Kidney (tissue), 14 donors: ENCODE data around the gene NARS2. TPM values are rescaled to one million over a fixed set of nuclear protein-coding genes. Genes with fewer than 3 reads are reported as not detected.

Experiments used
- DNase-seq, 5 donors: peaks; one replicate each; pipeline ENCODE4 v3.0.0-alpha.2; 2013 to 2020
- FAIRE-seq: peaks from 2 replicates; lab custom pipeline; 2012; peaks lifted over from hg19 to GRCh38; lab: Jason Lieb, UNC
- H3K27ac ChIP-seq, 2 donors: one replicate each; pipeline ENCODE4 v1.7.0; 2013; ENCODE audit warnings: low read depth in 2 of 2, low read length in 2 of 2, inconsistent platforms in 1 of 2
- H3K27me3 ChIP-seq: one replicate; pipeline ENCODE4 v1.7.1; 2013; ENCODE audit warnings: low read length, inconsistent platforms; ENCODE audit not compliant: control insufficient read depth, insufficient read depth
- H3K36me3 ChIP-seq, 3 donors: one replicate each; pipeline versions ENCODE4 v1.7.0 to v1.7.1; 2013; ENCODE audit warnings: low read length in 3 of 3, control low read depth in 1 of 3, inconsistent platforms in 1 of 3; ENCODE audit not compliant: insufficient read depth in 3 of 3, control insufficient read depth in 2 of 3
- H3K4me1 ChIP-seq, 3 donors: one replicate each; pipeline versions ENCODE4 v1.7.0 to v1.7.1; 2013; ENCODE audit warnings: low read length in 3 of 3, inconsistent platforms in 1 of 3, low read depth in 1 of 3; ENCODE audit not compliant: control insufficient read depth in 2 of 3, insufficient read depth in 2 of 3
- H3K4me3 ChIP-seq, 3 donors: one replicate each; pipeline versions ENCODE4 v1.7.0 to v1.8.1; 2013; ENCODE audit warnings: low read length in 3 of 3, control low read depth in 1 of 3, inconsistent platforms in 1 of 3
- H3K9ac ChIP-seq, 3 donors: one replicate each; pipeline versions ENCODE4 v1.7.0 to v1.7.1; 2013; ENCODE audit warnings: low read length in 3 of 3, control low read depth in 1 of 3, inconsistent platforms in 1 of 3
- H3K9me3 ChIP-seq, 3 donors: one replicate each; pipeline versions ENCODE4 v1.7.0 to v1.7.1; 2013; ENCODE audit warnings: low read length in 3 of 3, control low read depth in 1 of 3, inconsistent platforms in 1 of 3; ENCODE audit not compliant: control insufficient read depth in 2 of 3, insufficient read depth in 1 of 3
- intact Hi-C: fragments of 100-400 bp; cut with DNase I; formaldehyde crosslinking; loops from one replicate; pipeline ENCODE4 v1.11.1; 2022
- polyA plus RNA-seq: library from polyadenylated mRNA; stranded (reverse); fragments of 350-450 nt; fragmentation: Illumina TruSeq; extraction: RNeasy Lipid Tissue Mini Kit (QIAGEN cat#74804); gene quantifications from one replicate; pipeline ENCODE4 v1.2.3, GENCODE V29; 2014; ENCODE audit warnings: low read depth, low replicate concordance; ENCODE audit not compliant: insufficient read depth
- total RNA-seq: library from RNA; stranded (reverse); fragmentation: NEBNext Ultra II Directional; extraction: Animal tissue kit (Norgen Biotek cat#: 25700); gene quantifications from one replicate; pipeline ENCODE4 v1.2.1, GENCODE V29; 2021
- TF ChIP-seq, protein P1 (sequence below): IDR thresholded peaks from 3 replicates; pipeline ENCODE4 v1.5.1; 2012; ENCODE audit warnings: mild to moderate bottlenecking, moderate library complexity, borderline replicate concordance; ENCODE audit not compliant: insufficient read depth; ENCODE audit errors: extremely low read depth
- donor health status: control.
- donor health status: control.
- donor health status: control.
- donor health status: control.
- donor health status: control.
- donor health status: DM: yes; HTN: yes; CAD: no.
- donor health status: Normal renal cell carcinoma (clear cell type).

The NARS2 gene
- total and polyA plus RNA-seq, 2 donors from 2014 or later, result 13.0 to 13.2 TPM

DNA sequence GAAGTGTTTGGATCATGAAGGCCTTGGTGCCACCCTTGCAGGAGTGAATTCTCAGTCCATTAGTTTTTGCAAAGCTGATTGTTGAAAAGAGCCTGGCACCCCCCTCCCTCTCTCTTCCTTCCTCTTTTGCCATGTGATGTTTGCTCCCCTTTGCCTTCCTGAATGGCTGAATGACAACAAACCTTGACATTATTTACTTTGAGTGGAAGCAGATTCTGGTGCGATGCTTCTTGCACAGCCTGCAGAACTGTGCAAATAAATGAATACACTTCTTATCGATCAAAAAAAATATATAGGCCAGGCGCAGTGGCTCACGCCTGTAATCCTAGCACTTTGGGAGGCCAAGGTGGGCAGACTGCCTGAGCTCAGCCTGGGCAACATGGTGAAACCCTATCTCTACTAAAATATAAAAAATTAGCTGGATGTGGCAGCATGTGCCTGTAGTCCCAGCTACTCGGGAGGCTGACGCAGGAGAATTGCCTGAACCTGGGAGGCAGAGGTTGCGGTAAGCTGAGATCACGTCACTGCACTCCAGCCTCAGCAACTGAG lies 2.0 kb upstream of the NARS2 start:
- DNase-seq (no peak), FAIRE-seq (no peak)
- H3K27ac ChIP-seq, result no peak overlapping the region
- TF ChIP-seq, protein P1, sequence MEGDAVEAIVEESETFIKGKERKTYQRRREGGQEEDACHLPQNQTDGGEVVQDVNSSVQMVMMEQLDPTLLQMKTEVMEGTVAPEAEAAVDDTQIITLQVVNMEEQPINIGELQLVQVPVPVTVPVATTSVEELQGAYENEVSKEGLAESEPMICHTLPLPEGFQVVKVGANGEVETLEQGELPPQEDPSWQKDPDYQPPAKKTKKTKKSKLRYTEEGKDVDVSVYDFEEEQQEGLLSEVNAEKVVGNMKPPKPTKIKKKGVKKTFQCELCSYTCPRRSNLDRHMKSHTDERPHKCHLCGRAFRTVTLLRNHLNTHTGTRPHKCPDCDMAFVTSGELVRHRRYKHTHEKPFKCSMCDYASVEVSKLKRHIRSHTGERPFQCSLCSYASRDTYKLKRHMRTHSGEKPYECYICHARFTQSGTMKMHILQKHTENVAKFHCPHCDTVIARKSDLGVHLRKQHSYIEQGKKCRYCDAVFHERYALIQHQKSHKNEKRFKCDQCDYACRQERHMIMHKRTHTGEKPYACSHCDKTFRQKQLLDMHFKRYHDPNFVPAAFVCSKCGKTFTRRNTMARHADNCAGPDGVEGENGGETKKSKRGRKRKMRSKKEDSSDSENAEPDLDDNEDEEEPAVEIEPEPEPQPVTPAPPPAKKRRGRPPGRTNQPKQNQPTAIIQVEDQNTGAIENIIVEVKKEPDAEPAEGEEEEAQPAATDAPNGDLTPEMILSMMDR, result no peak
- H3K36me3 ChIP-seq, result no peaks in the 10 kb centered on the region
- H3K27me3 ChIP-seq, result no peaks in the 10 kb centered on the region
- H3K4me1 ChIP-seq, result peaks cover 0 to 4% (median 3%) of the 10 kb centered on the region in 3 donors
- no peak overlapping the region for H3K4me3 ChIP-seq
- H3K9ac ChIP-seq, result no peak overlapping the region
- no peaks in the 10 kb centered on the region for H3K9me3 ChIP-seq
- intact Hi-C loops, result no loop called here

DNA sequence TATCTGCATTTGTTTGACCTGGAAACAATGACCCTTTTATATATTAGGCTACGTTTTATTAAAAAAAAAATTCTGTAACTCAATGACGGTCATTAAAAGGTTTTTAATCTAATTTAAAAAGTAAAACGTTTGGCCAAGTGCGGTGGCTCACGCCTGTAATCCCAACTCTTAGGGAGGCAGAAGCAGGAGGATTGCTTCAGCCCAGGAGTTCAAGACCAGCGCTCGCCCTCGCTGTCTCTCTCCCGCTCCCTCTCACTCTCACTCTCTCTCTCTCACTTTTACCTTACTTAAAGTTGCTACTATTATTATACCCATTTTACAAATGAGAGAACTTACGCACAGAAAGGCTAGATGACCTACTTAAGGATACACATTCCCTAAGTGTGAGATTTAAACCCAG lies 814 bp upstream of the NARS2 start:
- Histone ChIP-seq H3K4me1 (peaks cover 0 to 4% (median 3%) of the 10 kb centered on the region in 3 donors), H3K36me3 (peaks cover 3 to 4% (median 3%) of the 10 kb centered on the region in 3 donors), H3K27me3 (no peaks in the 10 kb centered on the region), H3K9ac (peak overlapping the region in 2 of 3 donors; percentile 96 to 98), H3K27ac (peak overlapping the region in 1 of 2 donors; percentile 74), H3K4me3 (peak overlapping the region; percentile 89 to 98 (median 98)), H3K9me3 (no peaks in the 10 kb centered on the region)
- TF ChIP-seq, protein P1, result no peak
- intact Hi-C loops, result no loop called here
- FAIRE-seq (no peak), DNase-seq (no peak)

DNA sequence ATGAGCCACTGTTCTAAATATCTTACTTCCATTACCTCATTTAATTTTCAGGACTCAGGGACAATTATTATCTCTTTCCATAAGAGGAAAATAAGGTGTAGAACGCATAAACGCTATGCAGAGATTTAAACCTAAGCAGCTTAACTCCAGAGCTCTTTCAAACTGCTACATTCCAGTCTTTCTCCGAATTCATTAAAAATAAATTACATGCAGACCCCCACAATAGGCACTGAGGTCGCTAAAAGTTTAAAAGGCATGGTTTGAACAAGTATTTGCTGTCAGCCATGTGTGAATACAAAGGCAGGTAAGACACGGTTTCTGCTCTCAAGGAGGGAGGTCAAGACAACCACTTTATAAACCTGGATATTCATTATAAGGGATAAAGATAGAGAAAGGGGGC lies 983 bp downstream of the NARS2 start:
- Histone ChIP-seq H3K36me3 (peaks cover 4 to 6% (median 4%) of the 10 kb centered on the region in 3 donors), H3K27me3 (no peaks in the 10 kb centered on the region), H3K4me3 (peak overlapping the region; percentile 89 to 98 (median 98)), H3K4me1 (peaks cover 0 to 4% (median 3%) of the 10 kb centered on the region in 3 donors), H3K27ac (no peak overlapping the region), H3K9me3 (no peaks in the 10 kb centered on the region), H3K9ac (peak overlapping the region; percentile 41 to 98 (median 86))
- TF ChIP-seq, protein P1, result no peak
- intact Hi-C loops, result no loop called here
- peak in 2 of 5 donors; percentile 53 to 57 for DNase-seq
- no peak for FAIRE-seq
